NAMALWA (cell line): ENCODE data around the gene RBBP4.
"Not testable (repeated sequence)": the region's sequence is repeated elsewhere in the genome, so short reads cannot be mapped to it uniquely, and the experiment has no call there.

Experiments used
- DNase-seq: peaks from one replicate; pipeline ENCODE4 v3.0.0-alpha.2; 2015; ENCODE audit warnings: low spot score

RBBP4 gene

DNA sequence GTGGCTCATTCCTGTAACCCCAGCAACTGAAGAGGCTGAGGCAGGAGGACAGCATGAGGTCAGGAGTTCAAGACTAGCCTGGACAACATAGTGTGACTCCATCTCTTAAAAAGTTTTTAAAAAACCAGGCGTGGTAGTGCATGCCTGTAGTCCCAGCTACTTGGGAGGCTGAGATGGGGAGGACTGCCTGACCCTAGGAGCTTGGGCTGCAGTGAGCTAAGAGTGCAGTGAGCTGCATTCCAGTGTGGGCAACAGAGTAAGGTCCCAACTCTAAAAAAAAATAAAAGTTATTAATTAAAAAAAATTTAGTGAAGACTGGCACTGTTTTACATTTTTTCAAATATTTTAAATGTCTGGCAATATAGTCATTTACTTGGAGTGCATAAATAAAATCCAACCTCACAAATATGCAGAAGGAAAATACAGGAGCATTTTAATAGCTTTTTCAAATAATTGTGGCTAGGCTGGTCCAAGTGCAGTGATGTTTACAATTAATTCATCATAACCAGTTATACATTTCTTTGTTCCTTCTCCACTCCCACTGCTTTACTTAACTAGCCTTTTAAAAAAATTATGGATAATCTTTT lies 11.4 kb upstream of the RBBP4 start:
- no peak for DNase-seq

DNA sequence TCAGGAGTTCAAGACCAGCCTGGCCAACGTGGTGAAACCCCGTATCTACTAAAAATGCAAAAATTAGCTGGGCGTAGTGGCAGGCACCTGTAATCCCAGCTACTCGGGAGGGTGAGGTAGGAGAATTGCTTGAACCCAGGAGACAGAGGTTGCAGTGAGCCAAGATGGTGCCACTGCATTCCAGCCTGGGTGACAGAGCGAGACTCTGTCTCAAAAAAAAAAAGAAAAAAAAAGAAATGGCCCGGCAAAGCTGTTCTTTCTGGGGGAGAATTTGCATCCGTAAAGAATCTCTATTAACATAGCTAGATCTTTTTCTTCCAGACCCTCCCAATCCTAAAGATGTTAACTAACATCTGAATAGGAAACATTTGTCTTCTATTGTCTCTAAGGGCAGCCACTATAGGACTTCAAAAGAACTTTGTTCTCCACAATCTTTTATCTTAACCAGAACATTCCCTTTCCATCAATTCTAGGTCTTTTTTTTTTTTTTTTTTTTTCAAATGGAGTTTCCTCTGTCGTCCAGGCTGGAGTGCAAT lies 8.6 kb upstream of the RBBP4 start:
- DNase-seq = not testable (repeated sequence)

DNA sequence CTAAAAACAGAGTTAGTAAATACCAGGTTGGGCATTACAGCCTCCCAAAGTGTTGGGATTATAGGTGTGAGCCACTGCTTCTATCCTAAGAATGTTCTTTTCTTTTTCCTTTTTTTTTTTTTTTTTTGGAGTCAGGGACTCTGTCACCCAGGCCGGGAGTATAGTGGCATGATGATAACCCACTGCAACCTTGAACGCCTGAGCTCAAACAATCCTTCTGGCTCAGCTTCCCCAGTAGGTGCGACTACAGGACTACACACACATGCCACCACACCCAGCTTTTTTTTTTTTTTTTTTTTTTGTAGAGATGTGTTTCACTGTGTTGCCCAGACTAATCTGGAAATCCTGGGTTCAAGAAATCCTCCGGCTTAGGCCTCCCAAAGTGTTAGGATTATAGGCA lies 6.6 kb upstream of the RBBP4 start:
- DNase-seq = no peak

DNA sequence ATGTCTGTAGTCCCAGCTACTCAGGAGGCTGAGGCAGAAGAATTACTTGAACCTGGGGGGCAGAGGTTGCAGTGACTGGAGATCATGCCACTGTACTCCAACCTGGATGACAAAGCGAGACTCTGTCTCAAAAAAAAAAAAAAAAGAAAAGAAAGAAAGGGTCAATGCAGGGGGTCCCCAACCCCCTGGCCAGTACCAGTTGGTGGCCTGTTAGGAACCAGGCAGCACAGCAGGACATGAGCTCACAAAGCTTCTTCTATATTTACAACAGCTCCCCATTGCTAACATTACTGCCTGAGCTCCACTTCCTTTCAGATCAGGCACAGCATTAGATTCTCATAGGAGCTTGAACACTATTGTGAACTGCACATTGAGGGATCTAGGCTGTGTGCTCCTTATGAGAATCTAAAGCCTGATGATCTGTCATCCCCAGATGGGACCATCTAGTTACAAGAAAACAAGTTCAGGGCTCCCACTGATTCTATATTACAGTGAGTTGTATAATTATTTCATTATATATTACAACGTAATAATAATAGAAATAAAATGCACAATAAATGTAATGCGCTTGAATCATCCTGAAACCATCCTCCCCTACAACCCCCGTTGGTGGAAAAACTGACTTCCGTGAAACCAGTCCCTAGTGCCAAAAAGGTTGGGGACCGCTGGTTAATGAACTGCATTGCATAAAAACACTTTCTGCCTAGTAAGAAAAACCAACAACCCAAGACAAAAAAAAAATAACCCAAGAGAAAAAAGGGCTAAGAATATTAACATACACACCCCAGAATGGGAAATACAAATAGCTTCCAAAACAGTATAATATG lies 3.5 kb upstream of the RBBP4 start:
- peak; percentile 39 for DNase-seq

DNA sequence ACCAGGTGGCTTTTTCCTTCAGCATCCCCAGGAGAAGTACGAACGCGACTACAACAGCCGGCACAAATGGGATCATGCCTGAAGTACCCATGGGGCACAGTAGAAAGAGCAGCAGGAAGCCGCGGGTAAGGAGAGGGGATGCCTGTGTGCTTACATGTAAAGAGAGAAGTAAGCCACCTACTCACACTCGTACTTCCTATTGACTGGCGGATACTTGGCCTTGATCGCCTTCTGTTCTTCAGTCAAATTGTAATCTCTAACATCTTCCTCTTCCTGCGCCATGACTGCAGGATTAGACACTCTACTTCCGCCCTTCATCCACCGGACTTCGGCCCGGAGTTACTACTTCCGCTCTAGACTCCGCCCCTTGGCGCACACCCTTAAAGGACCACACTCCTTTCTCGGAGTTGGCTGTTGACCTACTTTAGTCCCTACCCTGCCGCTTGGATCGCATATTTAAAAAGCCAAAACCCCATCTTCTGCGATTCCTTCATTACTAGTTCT lies 708 bp upstream of the RBBP4 start, which contains the start of gene ZBTB8OS:
Gene ZBTB8OS, minus strand, starts transcription at position 303 of the 504 bp plus-strand sequence. Its CDS starts 21 bp downstream, at position 282.
- peak; percentile 99 for DNase-seq

DNA sequence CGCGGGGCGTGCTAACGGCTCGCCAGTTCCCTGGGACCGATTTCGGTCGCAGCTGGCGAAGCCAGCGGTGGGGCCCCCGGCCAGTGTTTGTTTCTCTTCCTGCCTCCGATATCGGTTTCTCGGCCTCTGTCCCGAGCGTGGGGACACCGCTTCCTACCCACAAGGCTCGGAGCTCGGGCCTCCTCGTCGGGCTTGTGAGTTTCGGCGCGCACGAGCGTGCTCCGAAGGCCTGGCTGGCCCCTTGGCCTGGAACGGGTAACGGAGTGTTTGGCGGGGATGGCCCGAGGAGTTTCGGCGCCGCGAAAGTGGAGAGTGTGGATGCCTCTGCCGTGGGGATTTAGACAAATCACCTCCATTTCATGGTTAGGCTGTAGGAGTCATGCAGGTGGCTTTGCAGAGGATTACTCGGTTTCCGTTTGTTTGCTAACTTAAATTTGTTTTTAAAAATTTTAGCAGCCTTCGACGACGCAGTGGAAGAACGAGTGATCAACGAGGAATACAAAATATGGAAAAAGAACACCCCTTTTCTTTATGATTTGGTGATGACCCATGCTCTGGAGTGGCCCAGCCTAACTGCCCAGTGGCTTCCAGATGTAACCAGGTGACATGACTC lies 559 bp downstream of the RBBP4 start:
- DNase-seq = no peak

DNA sequence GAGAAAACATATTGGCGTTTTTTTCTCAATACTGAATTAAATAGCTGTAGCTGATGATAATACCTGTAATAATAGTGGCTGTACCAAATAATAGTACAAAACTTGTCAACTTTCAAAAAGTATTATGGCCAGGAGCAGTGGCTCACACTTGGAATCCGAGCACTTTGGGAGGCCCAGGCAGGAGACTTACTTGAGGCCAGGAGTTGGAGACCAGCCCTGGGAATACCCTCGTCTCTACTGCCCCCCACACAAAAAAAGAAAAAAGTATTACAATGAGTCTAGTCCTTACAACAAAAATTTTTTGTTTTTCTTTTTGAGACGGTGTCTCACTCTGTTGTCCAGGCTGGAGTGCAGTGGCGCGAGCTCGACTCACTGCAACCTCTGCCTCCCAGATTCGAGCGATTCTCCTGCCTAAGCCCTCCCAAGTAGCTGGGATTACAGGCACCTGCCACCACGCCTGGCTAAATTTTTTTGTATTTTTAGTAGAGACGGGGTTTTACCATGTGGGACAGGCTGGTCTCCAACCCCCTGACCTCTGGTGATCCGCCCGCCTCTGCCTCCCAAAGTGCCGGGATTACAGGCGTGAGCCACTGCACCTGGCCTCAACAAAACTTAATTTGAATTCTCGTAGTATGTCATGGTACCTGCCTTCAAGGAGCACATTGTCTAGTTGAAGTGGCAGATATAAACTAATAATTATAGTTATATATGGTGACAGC lies 1.4 kb downstream of the RBBP4 start:
- no peak for DNase-seq

DNA sequence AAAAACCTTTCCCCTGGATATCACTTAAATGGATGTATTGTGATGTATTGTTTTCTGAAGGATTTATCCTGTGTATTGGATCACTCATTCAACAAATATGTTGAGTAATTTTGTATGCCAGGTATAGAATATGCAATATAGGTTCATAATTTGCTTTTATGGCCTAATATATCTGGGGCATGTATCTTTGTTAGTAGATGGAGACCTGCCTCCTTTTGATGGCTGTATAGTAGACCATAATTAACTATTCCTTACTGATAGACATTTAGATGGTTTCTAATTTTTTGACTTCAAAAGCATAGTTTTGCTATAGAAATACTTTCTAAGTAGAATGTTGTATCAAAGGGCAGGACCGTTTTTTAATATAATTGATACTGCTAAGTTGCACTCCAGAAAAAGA lies 8.6 kb downstream of the RBBP4 start:
- no peak for DNase-seq

DNA sequence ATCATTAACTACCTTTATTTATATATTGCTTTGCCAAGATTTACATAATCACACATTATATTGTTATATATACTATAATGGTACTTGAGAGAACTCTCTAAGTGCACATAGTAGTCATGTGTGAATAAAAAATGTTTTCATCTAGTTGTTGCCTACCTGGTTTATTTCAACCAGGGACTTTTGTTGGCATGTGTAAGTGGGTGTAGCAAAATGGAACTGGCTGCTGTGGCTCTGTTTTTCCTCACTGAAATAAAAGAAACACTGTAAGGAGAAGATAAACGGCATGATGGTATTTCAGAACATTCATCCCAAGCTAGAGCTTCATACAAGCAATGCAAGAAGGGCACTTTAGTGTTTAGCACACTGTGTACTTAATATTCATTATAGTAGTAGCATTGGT lies 14.9 kb downstream of the RBBP4 start:
- DNase-seq = no peak

DNA sequence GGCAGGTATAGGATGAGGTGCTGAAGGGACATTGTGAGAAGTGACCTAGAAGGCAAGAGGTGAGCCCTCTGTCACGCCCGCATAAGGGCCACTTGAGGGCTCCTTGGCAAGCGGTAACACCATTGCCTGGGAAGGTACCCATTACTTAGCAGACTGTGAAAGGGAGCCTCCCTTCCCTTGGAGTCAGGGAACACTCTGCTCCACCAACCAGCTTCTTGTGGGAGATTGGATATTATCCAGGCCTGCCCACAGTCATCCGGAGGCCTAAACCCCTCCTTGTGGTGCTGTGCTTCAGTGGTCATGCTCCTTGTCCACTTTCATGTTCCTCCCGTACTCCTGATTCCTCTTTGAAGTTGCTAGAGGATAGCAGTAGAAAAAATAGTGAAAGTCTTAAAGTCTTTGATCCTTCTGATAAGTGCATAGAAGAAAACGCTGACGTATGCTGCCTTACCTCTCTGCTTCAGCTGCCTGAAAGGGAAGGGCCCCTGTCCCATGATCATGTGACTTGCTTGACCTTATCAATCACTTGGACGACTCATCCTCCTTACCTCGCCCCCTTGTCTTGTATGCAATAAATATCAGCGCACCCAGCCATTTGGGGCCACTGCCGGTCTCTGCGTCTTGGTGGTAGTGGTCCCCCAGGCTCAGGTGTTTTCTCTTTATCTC lies 16.0 kb downstream of the RBBP4 start:
- no peak for DNase-seq

DNA sequence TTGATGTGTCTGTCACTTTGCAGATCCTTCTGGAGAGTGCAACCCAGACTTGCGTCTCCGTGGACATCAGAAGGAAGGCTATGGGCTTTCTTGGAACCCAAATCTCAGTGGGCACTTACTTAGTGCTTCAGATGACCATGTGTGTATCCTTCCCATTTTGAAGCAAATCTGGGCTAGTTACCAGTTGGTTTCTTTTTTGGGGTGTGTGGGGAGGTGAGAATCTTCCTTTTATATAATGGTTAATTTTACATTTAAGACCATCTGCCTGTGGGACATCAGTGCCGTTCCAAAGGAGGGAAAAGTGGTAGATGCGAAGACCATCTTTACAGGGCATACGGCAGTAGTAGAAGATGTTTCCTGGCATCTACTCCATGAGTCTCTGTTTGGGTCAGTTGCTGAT lies 17.7 kb downstream of the RBBP4 start:
- not testable (repeated sequence) for DNase-seq

DNA sequence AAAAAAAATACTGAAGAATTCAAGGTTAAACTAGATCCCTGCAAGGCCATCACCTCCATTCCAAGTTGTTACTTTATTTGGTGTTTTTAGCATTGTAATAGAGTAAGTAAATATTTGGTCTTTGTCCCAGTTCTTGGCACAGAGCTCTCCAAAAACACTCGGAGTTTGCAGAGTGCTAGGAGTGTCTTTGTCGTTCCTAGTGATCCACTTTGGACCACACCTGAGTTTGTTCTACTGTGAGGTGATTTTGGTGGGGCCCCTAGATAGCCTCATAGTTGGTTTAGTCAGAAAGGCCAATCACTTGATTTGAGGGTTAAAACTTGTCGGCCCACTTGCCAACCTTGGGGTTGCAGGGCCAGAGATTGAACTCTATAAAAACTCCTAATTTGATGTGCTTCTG lies 25.9 kb downstream of the RBBP4 start:
- no peak for DNase-seq

DNA sequence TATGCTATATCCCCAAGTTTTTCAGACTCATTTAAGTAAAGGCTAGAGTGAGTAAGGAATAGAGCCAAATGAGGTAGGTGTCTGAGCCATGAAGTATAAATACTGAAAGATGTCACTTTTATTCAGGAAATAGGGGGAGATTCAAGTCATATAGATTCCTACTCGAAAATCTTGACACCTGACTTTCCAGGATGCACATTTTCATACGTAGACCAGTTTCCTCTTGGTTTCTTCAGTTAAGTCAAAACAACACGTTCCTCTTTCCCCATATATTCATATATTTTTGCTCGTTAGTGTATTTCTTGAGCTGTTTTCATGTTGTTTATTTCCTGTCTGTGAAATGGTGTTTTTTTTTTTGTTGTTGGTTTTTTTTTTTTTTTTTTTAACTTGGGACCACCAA lies 29.0 kb downstream of the RBBP4 start:
- not testable (repeated sequence) for DNase-seq

DNA sequence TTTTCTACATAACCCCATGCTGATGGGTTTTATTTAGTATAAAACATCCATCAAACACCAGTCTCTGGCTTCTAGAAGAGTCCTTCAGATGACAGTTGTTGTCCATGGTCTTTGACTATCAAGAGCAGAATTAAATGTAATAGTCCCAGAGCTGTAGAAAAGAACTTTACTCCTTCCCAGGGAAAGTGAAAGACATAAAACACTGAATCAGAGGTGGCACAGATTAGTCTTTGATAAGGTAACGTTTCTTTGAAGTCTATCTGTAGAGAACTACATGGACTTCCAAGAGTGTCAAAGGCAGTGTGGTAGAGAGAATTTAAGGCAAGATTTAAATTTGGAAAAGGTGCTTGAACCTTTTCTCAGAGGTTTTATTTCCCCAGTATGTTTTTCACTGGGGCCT lies 29.6 kb downstream of the RBBP4 start:
- DNase-seq = no peak

DNA sequence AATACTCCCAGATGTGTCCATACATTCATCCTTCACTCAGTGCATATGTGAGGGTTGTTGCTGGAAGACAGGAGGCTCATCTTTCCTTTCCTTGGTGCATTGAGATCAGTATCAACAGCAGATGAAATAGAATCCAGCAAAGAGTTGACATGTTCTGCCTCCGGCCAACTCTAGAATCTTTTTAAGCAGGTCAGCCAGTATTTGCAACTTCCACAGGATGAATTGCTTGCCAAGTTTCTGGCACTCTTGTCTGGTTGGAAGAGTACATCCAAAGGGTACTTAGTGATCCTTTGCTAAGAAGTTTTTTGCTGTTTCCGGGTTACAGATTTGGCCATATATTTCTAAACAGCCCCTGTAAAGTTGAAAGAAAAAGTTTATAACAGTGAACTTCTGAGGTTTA lies 30.5 kb downstream of the RBBP4 start:
- no peak for DNase-seq

DNA sequence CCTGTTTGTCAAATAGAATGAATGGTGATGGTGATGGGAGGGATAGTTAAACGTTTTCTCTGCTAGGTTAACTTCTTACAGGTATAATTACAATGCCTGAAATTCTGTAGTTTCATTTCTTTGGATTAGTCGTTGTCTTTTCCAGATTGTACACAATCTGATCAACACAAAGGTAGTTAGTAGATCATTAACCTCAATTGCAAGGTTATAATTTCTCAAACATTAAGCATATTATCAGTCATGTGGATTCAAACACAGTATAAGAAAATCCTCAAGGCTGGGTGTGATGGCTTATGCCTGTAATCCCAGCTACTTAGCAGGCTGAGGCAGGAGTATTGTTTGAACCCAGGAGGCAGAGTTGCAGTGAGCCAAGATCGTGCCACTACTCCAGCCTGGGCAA lies 31.0 kb downstream of the RBBP4 start:
- no peak for DNase-seq

DNA sequence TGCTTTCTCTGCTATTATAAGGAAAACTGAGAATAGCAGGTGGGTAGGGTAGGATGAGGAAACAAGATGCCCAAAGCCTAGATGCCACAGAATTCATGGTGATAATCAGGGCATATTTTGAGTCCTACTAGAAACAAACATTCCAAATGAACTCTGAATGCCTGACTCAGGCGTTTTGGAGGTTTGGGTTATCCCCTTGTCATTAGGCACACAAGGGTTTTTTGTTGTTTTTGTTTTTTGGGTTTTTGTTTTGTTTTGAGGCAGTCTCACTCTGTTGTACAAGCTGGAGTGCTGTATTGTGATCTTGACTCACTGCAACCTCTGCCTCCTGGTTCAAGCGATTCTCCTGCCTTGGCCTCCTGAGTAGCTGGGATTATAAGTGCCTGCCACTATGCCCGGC lies 32.4 kb downstream of the RBBP4 start:
- no peak for DNase-seq

DNA sequence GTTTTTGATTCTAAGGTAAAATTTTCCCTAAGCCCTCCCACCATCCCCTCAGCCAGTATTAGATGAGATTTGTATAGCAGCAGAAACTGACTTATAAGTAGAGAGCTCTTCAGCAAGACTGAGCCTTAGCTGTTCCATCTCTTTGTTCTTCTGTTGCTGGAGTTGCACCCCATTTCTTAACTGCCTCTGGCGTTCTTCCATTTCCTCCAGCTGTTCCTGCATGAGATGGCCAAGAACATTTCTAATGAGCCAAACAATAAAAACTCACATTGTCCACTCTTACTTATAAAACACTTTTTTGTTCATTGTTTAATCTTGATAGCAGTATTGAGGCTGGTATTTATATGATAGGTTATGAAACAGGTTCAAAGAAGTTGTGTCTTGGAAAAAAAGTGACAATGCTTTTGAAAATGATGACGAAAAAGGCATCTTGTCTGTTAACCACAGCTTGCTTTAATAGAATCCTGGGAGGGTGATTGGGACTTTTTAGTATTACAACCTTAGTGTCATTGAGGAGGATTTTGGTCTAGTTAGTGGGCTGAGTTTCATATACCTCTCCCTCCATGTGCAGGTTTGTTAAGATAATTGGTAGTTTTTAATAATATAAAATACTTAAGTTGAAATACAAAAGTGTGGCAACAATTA lies 33.3 kb downstream of the RBBP4 start:
- no peak for DNase-seq

DNA sequence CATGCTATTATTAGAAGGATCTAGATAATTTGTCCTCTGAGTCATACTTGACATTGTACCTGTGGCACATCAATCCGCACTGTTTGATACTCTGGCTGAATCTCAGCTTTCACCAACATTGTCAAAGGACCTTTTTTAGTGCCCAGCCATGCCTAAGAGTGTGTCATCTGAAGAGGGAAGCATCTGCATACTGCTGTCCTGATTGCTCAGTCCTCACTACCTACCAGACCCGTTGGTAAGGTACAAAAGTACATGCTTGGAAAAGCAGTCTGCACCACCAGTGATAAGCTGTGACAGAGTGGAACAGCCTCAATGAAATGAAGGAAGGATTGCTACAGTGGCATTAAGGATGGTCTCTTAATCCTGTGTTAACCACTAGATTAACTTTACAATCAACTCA lies 34.5 kb downstream of the RBBP4 start:
- no peak for DNase-seq

DNA sequence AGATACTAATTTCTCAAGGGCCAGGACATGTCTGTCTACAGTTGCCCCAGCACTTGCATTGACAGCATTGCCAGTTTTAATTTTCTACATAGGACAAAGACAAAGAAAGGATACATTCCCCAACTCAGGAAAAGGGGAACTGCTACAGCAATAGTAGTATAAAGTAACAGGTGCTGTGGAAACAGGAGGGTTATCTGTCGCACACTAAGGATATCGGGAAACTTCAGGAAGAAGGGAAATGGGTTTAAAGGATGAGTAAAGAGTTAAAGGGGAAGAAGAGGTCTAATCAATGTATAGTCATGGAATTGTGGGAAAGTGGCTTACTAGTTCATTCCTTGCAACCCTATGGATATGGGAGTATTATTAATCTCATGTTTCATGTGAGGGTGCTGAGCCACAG lies 35.4 kb downstream of the RBBP4 start:
- no peak for DNase-seq
